Measurements from ENCODE around the gene P2RY11.

P2RY11 gene

GRCh38 chr19:10138879-10139795 is 27.6 kb downstream of the P2RY11 start:
- no peak for DNase-seq (ENCODE audit: low read depth in 2 of 3, low spot score in 2 of 3)

- no peak for DNase-seq (ENCODE audit: low read depth in 2 of 3, low spot score in 2 of 3)
Measured at GRCh38 chr19:10139952-10140351, 28.5 kb downstream of the P2RY11 start.

GRCh38 chr19:10141479-10141878 is 30.0 kb downstream of the P2RY11 start:
- no peak for DNase-seq (ENCODE audit: low read depth in 2 of 3, low spot score in 2 of 3)

- no peak for DNase-seq (ENCODE audit: low read depth in 2 of 3, low spot score in 2 of 3)
Measured at GRCh38 chr19:10141973-10142372, 30.5 kb downstream of the P2RY11 start.

DNA sequence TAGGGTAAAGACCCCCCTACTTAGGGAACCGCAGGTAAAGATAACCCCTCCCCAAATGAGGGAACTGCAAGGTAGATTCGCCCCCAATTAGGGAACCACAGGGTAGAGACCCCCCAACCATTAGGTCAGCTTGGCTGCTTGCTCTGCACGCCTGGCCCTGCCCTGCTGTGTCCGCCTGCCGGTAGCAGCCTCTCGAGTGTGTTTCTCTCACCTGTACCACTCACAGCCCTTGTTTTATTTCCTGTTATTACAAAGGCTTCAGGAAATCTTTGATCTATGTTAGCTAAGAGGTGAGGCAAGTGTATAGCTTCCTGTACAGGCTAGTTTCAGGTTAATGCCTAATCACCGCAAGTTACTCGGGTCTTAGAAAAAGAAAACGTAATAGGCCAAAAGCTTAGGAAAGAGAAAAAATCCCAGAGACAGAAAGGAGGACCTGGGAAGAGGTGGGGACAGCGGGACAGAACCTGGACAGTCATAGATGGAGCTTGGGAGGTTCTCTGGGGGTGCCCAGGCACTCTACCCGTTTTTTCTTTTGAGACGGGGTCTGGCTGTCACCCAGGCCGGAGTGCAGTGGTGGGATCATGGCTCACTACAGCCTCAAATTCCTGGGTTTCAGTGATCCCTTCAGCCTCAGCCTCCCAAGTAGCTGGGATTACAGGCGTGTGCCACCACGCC is 31.3 kb downstream of the P2RY11 start:
- no peak for DNase-seq (ENCODE audit: low read depth in 2 of 3, low spot score in 2 of 3)

DNA sequence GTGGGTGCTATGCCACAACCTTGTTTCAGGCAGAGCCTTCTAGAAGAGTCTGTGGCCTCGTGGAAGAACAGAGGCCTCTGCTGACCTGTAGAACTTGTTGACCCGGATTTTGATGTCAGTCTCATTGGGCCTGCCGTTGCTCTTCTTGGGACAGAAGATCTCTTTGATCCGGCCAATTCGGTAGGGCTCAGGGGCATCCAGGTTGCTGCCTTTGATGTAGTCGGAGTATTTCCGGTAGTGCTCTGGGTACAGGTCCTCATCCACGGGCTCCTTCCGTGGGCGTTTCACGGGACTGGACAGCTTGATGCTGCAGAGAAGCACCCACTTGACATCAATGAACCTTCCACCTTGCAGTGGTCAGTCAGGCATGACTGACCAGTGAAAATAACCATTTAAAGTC is 32.2 kb downstream of the P2RY11 start:
- no peak for DNase-seq (ENCODE audit: low read depth in 2 of 3, low spot score in 2 of 3)

GRCh38 chr19:10144361-10144760 is 32.9 kb downstream of the P2RY11 start:
- no peak for DNase-seq (ENCODE audit: low read depth in 2 of 3, low spot score in 2 of 3)

- DNase-seq (ENCODE audit: low read depth in 2 of 3, low spot score in 2 of 3): no peak
Measured at GRCh38 chr19:10145031-10145430, 33.5 kb downstream of the P2RY11 start.

GRCh38 chr19:10146142-10146541 is 34.6 kb downstream of the P2RY11 start:
- no peak for DNase-seq (ENCODE audit: low read depth in 2 of 3, low spot score in 2 of 3)

GRCh38 chr19:10149427-10149826 is 37.9 kb downstream of the P2RY11 start:
- DNase-seq (ENCODE audit: low read depth in 2 of 3, low spot score in 2 of 3): no peak

- DNase-seq (ENCODE audit: low read depth in 2 of 3, low spot score in 2 of 3): no peak
Measured at GRCh38 chr19:10151521-10151920, 40.0 kb downstream of the P2RY11 start.

GRCh38 chr19:10152100-10152499 is 40.6 kb downstream of the P2RY11 start:
- no peak for DNase-seq (ENCODE audit: low read depth in 2 of 3, low spot score in 2 of 3)

GRCh38 chr19:10155839-10156238 is 44.3 kb downstream of the P2RY11 start:
- no peak for DNase-seq (ENCODE audit: low read depth in 2 of 3, low spot score in 2 of 3)

GRCh38 chr19:10158071-10158470 is 46.6 kb downstream of the P2RY11 start:
- no peak for DNase-seq (ENCODE audit: low read depth in 2 of 3, low spot score in 2 of 3)

GRCh38 chr19:10158485-10158884 is 47.0 kb downstream of the P2RY11 start:
- DNase-seq (ENCODE audit: low read depth in 2 of 3, low spot score in 2 of 3): no peak

GRCh38 chr19:10159610-10160009 is 48.1 kb downstream of the P2RY11 start:
- DNase-seq (ENCODE audit: low read depth in 2 of 3, low spot score in 2 of 3): no peak

- DNase-seq (ENCODE audit: low read depth in 2 of 3, low spot score in 2 of 3): no peak
Measured at GRCh38 chr19:10163536-10163935, 52.0 kb downstream of the P2RY11 start.

Data from activated CD8-positive, alpha-beta memory T cell treated with anti-CD3 and anti-CD28 coated beads for 48 hours (primary cell).